ENCODE data around the gene RALGDS.

The RALGDS gene

GRCh38 chr9:133134388-133135145, 13.5 kb upstream of the RALGDS start:
- peak overlapping the region; percentile 80 for H3K4me3 Mint-ChIP-seq

GRCh38 chr9:133133681-133134387, 12.8 kb upstream of the RALGDS start:
- Mint-ChIP-seq H3K27ac (peak overlapping the region; percentile 100), H3K4me1 (ENCODE audit: low read depth) (peaks cover 55% of the 10 kb centered on the region), H3K4me3 (peak overlapping the region; percentile 80), H3K9me3 (no peaks in the 10 kb centered on the region), H3K27me3 (ENCODE audit: low read depth) (no peaks in the 10 kb centered on the region), H3K36me3 (ENCODE audit: low read depth) (peaks cover 16% of the 10 kb centered on the region)
- DNase-seq (ENCODE audit: low spot score): peak; percentile 92

More at GRCh38 chr9:133134388-133135145, 13.5 kb upstream of the RALGDS start:
- DNase-seq (ENCODE audit: low spot score): no peak
- no peaks in the 10 kb centered on the region for H3K9me3 Mint-ChIP-seq
- peak overlapping the region; percentile 100 for H3K27ac Mint-ChIP-seq
- H3K27me3 Mint-ChIP-seq (ENCODE audit: low read depth): no peaks in the 10 kb centered on the region
- peaks cover 55% of the 10 kb centered on the region for H3K4me1 Mint-ChIP-seq (ENCODE audit: low read depth)
- H3K36me3 Mint-ChIP-seq (ENCODE audit: low read depth): peaks cover 18% of the 10 kb centered on the region

DNA sequence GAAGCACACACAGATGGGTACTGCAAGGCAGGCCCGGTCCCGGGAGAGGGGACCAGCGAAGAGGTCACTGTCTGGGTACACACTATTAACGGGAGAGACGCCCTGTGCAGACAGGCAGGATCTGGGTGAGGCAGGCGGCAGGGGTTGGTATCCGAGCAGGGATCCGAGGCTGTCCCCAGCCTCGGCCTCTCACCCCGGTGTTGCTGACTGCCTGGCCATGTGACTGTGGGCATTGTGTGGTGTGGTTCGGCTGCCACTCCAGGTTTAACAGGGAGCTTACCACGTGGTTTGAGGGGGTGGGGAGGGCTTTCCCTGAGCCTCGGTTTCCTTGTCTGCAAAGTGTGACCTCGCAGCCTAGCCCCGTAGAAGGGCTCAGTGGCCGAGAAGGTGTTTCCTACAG, 11.1 kb upstream of the RALGDS start:
- DNase-seq (ENCODE audit: low spot score): no peak
- peaks cover 16% of the 10 kb centered on the region for H3K36me3 Mint-ChIP-seq (ENCODE audit: low read depth)
- peaks cover 48% of the 10 kb centered on the region for H3K4me1 Mint-ChIP-seq (ENCODE audit: low read depth)
- peak overlapping the region; percentile 100 for H3K27ac Mint-ChIP-seq
- no peaks in the 10 kb centered on the region for H3K27me3 Mint-ChIP-seq (ENCODE audit: low read depth)
- H3K4me3 Mint-ChIP-seq: peak overlapping the region; percentile 18
- no peaks in the 10 kb centered on the region for H3K9me3 Mint-ChIP-seq

DNA sequence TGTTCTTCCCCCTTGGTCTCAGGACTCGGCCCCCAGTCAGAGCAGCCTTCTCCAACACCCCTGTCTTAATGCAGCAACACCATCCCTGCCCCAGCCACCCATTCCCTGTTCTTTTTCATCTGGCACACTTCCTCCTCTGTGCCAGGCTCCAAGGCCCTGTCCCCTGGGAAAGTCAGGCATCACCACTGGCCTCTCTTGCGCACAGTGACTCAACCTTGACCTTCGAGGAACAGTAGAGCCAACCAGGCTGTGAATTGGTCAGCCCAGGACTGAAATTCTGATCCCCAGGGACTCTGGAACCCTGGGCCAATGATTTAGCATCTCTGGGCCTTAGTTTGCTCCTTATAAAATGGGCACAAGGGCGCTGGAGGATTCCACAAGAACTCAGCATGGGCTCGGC, 10.5 kb upstream of the RALGDS start:
- H3K36me3 Mint-ChIP-seq (ENCODE audit: low read depth): peaks cover 18% of the 10 kb centered on the region
- H3K4me3 Mint-ChIP-seq: peak overlapping the region; percentile 58

GRCh38 chr9:133130685-133131244, 9.7 kb upstream of the RALGDS start:
- no peak for DNase-seq (ENCODE audit: low spot score)
- Mint-ChIP-seq H3K36me3 (ENCODE audit: low read depth) (peaks cover 18% of the 10 kb centered on the region), H3K4me1 (ENCODE audit: low read depth) (peaks cover 45% of the 10 kb centered on the region), H3K4me3 (peak overlapping the region; percentile 87), H3K27me3 (ENCODE audit: low read depth) (no peaks in the 10 kb centered on the region), H3K27ac (peak overlapping the region; percentile 100), H3K9me3 (no peaks in the 10 kb centered on the region)

More for the DNA sequence above, 10.5 kb upstream of the RALGDS start:
- Mint-ChIP-seq H3K27me3 (ENCODE audit: low read depth) (no peaks in the 10 kb centered on the region), H3K4me1 (ENCODE audit: low read depth) (peaks cover 46% of the 10 kb centered on the region), H3K27ac (peak overlapping the region; percentile 100), H3K9me3 (no peaks in the 10 kb centered on the region)
- DNase-seq (ENCODE audit: low spot score): no peak

DNA sequence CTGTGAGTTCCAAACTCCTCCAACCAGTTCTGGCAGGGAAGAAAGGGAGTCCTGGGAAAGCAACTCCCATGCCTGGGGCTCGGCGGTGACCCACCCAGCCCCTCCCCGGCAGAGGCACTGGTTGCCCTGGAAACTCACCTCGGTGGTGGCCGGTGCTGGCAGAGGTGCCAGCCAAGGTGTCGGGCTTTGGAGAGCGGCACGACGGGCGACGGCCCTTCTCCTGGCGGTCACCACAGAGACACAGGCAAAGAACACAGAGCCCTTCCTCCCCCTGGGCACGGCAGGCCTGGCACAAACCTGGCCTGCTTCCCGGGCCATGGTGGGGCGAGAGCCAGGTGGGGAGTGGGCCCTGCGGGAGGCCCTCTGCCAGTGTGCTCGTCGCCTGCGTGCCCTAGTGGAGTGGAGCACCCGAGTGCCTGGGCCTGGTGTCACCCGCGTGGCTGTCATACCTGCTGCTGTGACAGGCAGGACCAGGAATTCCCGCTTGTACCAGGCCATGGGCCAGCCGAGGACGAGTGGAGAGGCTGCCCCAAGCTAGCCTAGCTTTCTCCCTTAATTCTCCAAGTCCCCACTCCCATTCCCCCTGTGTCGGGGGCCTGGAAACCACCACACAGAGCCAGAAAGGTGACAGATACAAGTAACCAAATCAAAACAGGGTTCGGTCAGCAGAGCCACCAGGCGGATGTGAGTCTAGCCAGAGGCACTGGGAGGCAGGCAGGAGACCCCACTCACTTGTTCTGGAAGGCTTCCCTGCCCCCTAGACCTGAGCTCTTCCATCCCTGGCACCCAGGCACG, 8.2 kb upstream of the RALGDS start:
- Mint-ChIP-seq H3K9me3 (no peaks in the 10 kb centered on the region), H3K27ac (peak overlapping the region; percentile 73), H3K36me3 (ENCODE audit: low read depth) (peaks cover 20% of the 10 kb centered on the region), H3K27me3 (ENCODE audit: low read depth) (no peaks in the 10 kb centered on the region), H3K4me3 (peak overlapping the region; percentile 87), H3K4me1 (ENCODE audit: low read depth) (peaks cover 40% of the 10 kb centered on the region)
- no peak for DNase-seq (ENCODE audit: low spot score)

DNA sequence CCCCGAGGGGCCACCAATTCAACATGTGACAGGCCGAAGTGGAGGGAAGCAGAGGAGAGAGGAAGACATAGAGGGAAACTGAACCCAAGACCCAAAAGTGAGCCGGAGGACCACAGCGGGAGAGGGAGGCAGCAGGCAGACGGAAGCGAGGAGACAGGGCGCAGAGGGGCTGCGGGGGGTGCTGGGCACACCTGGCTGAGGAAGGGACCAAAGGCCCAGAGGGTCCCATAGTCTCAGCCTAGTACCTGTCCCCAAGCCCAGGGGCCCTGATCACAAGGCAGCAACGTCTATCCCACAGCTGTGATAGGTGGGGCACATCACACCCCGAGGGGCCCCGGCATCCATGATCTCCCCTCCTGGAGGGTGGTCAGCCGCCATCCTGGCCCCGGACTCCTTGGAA, 7.1 kb upstream of the RALGDS start:
- H3K4me1 Mint-ChIP-seq (ENCODE audit: low read depth): peaks cover 39% of the 10 kb centered on the region
- H3K27me3 Mint-ChIP-seq (ENCODE audit: low read depth): no peaks in the 10 kb centered on the region
- peak overlapping the region; percentile 49 for H3K27ac Mint-ChIP-seq
- peaks cover 19% of the 10 kb centered on the region for H3K36me3 Mint-ChIP-seq (ENCODE audit: low read depth)
- no peak for DNase-seq (ENCODE audit: low spot score)
- H3K4me3 Mint-ChIP-seq: peak overlapping the region; percentile 7
- H3K9me3 Mint-ChIP-seq: no peaks in the 10 kb centered on the region

GRCh38 chr9:133127340-133127981, 6.4 kb upstream of the RALGDS start:
- no peak overlapping the region for H3K27ac Mint-ChIP-seq
- DNase-seq (ENCODE audit: low spot score): no peak
- H3K4me1 Mint-ChIP-seq (ENCODE audit: low read depth): peaks cover 39% of the 10 kb centered on the region
- peaks cover 19% of the 10 kb centered on the region for H3K36me3 Mint-ChIP-seq (ENCODE audit: low read depth)
- H3K4me3 Mint-ChIP-seq: peak overlapping the region; percentile 26
- H3K9me3 Mint-ChIP-seq: no peaks in the 10 kb centered on the region
- no peaks in the 10 kb centered on the region for H3K27me3 Mint-ChIP-seq (ENCODE audit: low read depth)

DNA sequence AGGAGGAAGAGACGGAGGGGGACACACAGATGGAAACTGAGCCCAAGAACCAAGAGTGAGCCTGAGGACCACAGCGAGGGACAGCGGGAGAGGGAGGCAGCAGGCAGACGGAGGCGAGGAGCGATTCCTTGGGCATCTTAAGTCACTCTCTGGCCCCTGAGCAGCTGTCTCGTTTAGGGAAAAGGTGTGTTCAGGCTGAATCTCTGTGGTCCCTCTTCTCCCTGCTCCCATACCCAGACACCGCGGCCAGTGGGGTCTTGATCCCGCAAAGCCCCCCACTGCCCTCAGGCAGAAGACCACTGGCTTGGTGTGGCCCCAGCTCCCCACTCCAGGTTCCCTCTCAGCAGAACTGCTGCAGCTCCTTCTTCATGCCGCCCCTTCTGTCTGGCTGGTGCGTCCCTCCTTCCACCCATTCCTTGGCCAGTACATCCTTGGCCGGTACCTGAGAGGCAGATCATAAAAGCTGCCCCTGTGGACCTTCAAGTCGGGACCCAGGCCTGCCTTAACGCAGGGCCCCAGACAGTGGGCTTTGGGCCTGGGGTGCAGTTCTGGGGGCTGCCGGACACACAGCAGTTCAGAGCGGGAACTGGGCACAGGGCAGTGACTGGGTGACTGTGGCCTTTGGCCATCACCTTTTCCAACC, 5.8 kb upstream of the RALGDS start:
- Mint-ChIP-seq H3K27me3 (ENCODE audit: low read depth) (no peaks in the 10 kb centered on the region), H3K4me1 (ENCODE audit: low read depth) (peaks cover 41% of the 10 kb centered on the region), H3K9me3 (no peaks in the 10 kb centered on the region), H3K4me3 (peak overlapping the region; percentile 47), H3K36me3 (ENCODE audit: low read depth) (peaks cover 17% of the 10 kb centered on the region), H3K27ac (peak overlapping the region; percentile 35)
- DNase-seq (ENCODE audit: low spot score): no peak

DNA sequence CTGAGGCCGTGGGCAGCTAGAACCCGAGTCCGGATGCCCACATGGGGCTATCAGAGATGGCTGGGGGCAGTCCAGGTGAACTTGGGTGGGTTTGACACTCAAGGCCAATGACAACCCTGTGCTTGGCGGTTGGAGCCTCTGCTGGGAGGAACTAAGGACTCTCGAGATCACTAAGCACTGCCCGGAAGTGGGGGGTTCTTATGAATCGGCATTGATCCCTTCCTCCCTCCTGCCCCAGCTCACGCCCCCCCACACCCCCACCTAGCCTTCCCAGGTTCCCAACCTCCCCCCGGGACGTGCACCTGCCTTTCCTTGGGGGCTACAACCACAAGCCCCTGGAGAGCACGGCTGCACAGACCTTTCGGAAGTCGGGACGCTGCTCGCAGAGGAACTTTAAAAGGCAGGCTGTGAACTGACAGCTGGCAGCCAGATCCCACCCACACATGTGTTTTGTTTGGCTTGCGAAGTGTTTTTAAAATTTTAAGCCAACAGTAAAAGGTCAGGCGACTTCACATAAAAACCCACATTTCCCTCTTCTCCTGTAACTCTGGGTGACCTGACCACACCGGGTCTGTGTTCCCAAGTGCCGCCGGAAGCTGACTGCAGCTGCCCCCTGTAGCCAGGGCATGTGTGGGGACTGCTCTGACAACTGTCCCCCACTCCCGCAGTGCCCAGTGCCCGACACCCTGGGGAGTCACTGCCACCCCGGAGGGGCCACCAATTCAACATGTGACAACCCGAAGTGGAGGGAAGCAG, 5.1 kb upstream of the RALGDS start:
- Mint-ChIP-seq H3K36me3 (ENCODE audit: low read depth) (peaks cover 13% of the 10 kb centered on the region), H3K9me3 (no peaks in the 10 kb centered on the region), H3K4me3 (peak overlapping the region; percentile 47), H3K27me3 (ENCODE audit: low read depth) (no peaks in the 10 kb centered on the region), H3K27ac (peak overlapping the region; percentile 35), H3K4me1 (ENCODE audit: low read depth) (peaks cover 40% of the 10 kb centered on the region)
- no peak for DNase-seq (ENCODE audit: low spot score)

GRCh38 chr9:133124907-133125275, 3.9 kb upstream of the RALGDS start:
- Mint-ChIP-seq H3K36me3 (ENCODE audit: low read depth) (peaks cover 10% of the 10 kb centered on the region), H3K4me3 (no peak overlapping the region), H3K27me3 (ENCODE audit: low read depth) (no peaks in the 10 kb centered on the region), H3K4me1 (ENCODE audit: low read depth) (peaks cover 34% of the 10 kb centered on the region), H3K9me3 (no peaks in the 10 kb centered on the region), H3K27ac (no peak overlapping the region)
- DNase-seq (ENCODE audit: low spot score): no peak

GRCh38 chr9:133124123-133124906, 3.3 kb upstream of the RALGDS start:
- Mint-ChIP-seq H3K36me3 (ENCODE audit: low read depth) (peaks cover 10% of the 10 kb centered on the region), H3K27ac (peak overlapping the region; percentile 66), H3K9me3 (no peaks in the 10 kb centered on the region), H3K4me1 (ENCODE audit: low read depth) (peaks cover 34% of the 10 kb centered on the region), H3K4me3 (no peak overlapping the region), H3K27me3 (ENCODE audit: low read depth) (no peaks in the 10 kb centered on the region)
- no peak for DNase-seq (ENCODE audit: low spot score)
